Activated CD4-positive, alpha-beta T cell treated with anti-CD3 and anti-CD28 coated beads for 36 hours (primary cell): ENCODE measurements around the gene RPA1. TPM values are rescaled to one million over a fixed set of nuclear protein-coding genes. Genes with fewer than 3 reads are reported as not detected.
"Not testable (repeated sequence)": the region's sequence is repeated elsewhere in the genome, so short reads cannot be mapped to it uniquely, and the experiment has no call there.

Experiments used
- ATAC-seq: fragments of 200-7000 bp; cut with Tn5 transposase; one replicate; pipeline ENCODE4 v1.10.0; 2021; ENCODE audit warnings: mild to moderate bottlenecking, moderate library complexity
- CTCF ChIA-PET: fragments of 350-600 bp; sonication (Branson Sonifier 250); formaldehyde crosslinking; loops from one replicate; lab custom pipeline; 2021; ENCODE audit warnings: antibody characterized with exemption; lab: Charles Lee
- POLR2A ChIA-PET: fragments of 350-600 bp; sonication (Branson Sonifier 250); formaldehyde crosslinking; loops from one replicate; lab custom pipeline; 2021; ENCODE audit warnings: antibody characterized with exemption, inconsistent platforms; lab: Charles Lee
- DNase-seq: peaks from one replicate; pipeline ENCODE4 v3.0.0-alpha.2; 2020
- H3K27ac Mint-ChIP-seq: one replicate; pipeline ENCODE4 v1.8.0; 2021; ENCODE audit warnings: mixed read lengths
- H3K27me3 Mint-ChIP-seq: one replicate; pipeline ENCODE4 v1.8.0; 2021; ENCODE audit warnings: mixed read lengths
- H3K36me3 Mint-ChIP-seq: one replicate; pipeline ENCODE4 v1.8.0; 2021; ENCODE audit warnings: low read depth, mixed read lengths
- H3K4me1 Mint-ChIP-seq: one replicate; pipeline ENCODE4 v1.8.0; 2021; ENCODE audit warnings: mixed read lengths
- H3K4me3 Mint-ChIP-seq: one replicate; pipeline ENCODE4 v1.8.0; 2021; ENCODE audit warnings: mild to moderate bottlenecking, moderate library complexity, mixed read lengths
- H3K9me3 Mint-ChIP-seq: one replicate; pipeline ENCODE4 v1.8.0; 2021; ENCODE audit warnings: low read depth, mixed read lengths
- intact Hi-C, 2 experiments: fragments of 100-400 bp; cut with DNase I in 1 of 2; cut with micrococcal nuclease in 1 of 2; formaldehyde crosslinking; loops; one replicate each; pipeline versions ENCODE4 v1.14.2 to v1.15.1; 2022 to 2024; cut with DNase I, micrococcal nuclease
- total RNA-seq, 2 experiments: library from RNA; stranded (reverse); gene quantifications; one replicate each; pipeline ENCODE4 v1.2.3, GENCODE V29; 2021

RPA1 gene
- total RNA-seq, 2 experiments from 2014 or later, result 134 to 191 TPM

DNA sequence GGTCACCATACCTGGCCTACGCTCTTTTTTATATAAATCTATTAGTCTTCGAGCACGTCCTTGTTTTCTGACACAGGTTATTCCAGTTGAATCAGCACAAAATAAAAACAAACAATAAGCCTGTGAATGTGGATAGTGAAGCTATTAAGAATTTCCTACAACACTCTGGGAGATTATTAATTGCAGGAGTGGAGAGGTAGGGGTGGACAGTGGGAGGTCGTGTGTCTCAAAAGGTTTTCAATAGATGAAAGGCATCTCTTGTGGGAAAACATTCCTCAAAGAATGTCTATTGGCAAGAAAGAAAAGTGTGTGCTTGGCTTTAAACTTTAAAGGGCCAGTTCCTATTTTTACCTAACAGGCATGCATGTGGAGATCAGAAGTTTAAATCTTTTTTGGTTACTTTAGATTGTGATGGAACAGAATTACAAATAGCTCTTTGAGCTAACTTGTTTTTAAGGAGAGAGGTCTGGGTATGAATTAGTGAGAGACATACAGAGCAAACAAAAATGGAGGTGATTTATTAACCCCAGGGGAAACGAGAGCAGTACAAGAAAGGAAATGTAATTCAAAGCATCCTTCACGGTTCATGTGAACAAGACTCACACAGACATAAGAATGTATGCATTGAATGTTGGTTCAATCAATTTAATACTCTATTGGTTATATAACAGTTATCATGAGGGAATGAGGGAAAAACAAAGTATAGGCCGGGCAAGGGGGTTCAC is 9.1 kb upstream of the RPA1 start:
- no peaks in the 10 kb centered on the region for H3K9me3 Mint-ChIP-seq
- H3K27me3 Mint-ChIP-seq, result no peaks in the 10 kb centered on the region
- no peak overlapping the region for H3K27ac Mint-ChIP-seq
- intact Hi-C loops, result no loop called here
- ATAC-seq (no peak), DNase-seq (no peak)
- peaks cover 27% of the 10 kb centered on the region for H3K36me3 Mint-ChIP-seq
- peaks cover 15% of the 10 kb centered on the region for H3K4me1 Mint-ChIP-seq
- ChIA-PET CTCF (interaction anchor here (0.9 kb wide), 1 partner anchor 14 kb away, joined by 4 read pairs; no protein-coding TSS in a partner anchor), POLR2A (no interaction called here)
- no peak overlapping the region for H3K4me3 Mint-ChIP-seq

DNA sequence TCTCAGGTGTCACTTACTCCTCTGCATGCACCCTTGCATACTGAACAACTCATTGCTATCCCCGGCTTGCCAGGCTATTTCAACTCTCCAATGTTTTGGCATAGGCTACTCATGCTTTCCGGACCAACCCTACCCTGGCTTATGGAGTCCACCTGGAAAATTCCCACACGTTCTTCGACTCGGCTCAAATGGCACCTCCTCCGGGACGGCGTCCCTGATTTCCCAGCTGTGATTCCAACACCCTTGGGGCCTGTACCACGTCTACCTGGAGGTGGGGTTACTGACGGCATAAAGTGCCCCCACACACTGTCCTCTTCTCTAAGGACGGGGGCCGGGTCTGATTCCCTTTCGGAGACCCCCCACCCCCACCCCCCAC is 601 bp upstream of the RPA1 start:
- POLR2A ChIA-PET, result interaction anchor here (0.5 to 1.2 kb wide), 3 partner anchors 11 to 112 kb away, joined by 3 to 12 read pairs (median 4); no protein-coding TSS in a partner anchor
- peak; percentile 35 for DNase-seq

DNA sequence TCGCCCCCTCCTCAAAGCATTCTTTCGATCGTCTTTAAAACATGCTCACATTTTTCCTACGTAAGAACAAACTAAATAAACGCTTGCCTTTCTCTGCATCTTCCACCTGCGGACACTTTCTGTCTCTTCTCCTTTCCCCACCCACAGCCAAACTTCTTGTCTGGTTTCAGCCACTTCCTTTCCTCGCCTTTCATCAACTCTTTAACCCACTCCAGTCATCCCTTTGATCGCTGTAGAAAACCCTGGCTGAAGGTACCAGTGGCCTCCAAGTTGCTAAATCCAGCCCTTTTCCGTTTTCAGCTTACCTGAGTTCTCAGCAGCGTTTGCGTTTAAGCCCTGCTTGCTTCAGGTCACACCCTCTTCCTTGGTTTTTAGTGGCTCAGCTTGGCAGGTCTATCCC is 483 bp downstream of the RPA1 start:
- Mint-ChIP-seq H3K27ac (peak overlapping the region; percentile 93), H3K27me3 (no peaks in the 10 kb centered on the region), H3K36me3 (peaks cover 42% of the 10 kb centered on the region), H3K4me3 (peak overlapping the region; percentile 98), H3K9me3 (no peaks in the 10 kb centered on the region), H3K4me1 (peaks cover 60% of the 10 kb centered on the region)
- intact Hi-C loops, result loop anchor here in 1 of 2 experiments (1.0 to 10.0 kb wide), 8 partner anchors 268 to 1895 kb away; partner anchors contain the start of genes CRK, HASPIN, INPP5K and MNT
- ChIA-PET CTCF (interaction anchor here (0.6 to 1.4 kb wide), 4 partner anchors 35 to 181 kb away, joined by 3 to 4 read pairs (median 3); no protein-coding TSS in a partner anchor), POLR2A (interaction anchor here (0.5 to 1.2 kb wide), 3 partner anchors 10 to 113 kb away, joined by 4 to 12 read pairs (median 4); no protein-coding TSS in a partner anchor)
- peak; percentile 33 for DNase-seq
- peak; percentile 10 for ATAC-seq

More for the DNA sequence above, 601 bp upstream of the RPA1 start:
- Mint-ChIP-seq H3K4me1 (peaks cover 54% of the 10 kb centered on the region), H3K9me3 (no peaks in the 10 kb centered on the region), H3K27me3 (no peaks in the 10 kb centered on the region), H3K36me3 (peaks cover 45% of the 10 kb centered on the region), H3K27ac (peak overlapping the region; percentile 74), H3K4me3 (peak overlapping the region; percentile 98)
- CTCF ChIA-PET, result interaction anchor here (1.0 to 1.4 kb wide), 3 partner anchors 36 to 180 kb away, joined by 3 to 4 read pairs (median 3); no protein-coding TSS in a partner anchor
- intact Hi-C loops, result loop anchor here in 1 of 2 experiments (1.0 to 2.0 kb wide), 8 partner anchors 113 to 564 kb away; partner anchors contain the start of genes DPH1, PRPF8, RILP and SGSM2
- ATAC-seq, result peak; percentile 11

DNA sequence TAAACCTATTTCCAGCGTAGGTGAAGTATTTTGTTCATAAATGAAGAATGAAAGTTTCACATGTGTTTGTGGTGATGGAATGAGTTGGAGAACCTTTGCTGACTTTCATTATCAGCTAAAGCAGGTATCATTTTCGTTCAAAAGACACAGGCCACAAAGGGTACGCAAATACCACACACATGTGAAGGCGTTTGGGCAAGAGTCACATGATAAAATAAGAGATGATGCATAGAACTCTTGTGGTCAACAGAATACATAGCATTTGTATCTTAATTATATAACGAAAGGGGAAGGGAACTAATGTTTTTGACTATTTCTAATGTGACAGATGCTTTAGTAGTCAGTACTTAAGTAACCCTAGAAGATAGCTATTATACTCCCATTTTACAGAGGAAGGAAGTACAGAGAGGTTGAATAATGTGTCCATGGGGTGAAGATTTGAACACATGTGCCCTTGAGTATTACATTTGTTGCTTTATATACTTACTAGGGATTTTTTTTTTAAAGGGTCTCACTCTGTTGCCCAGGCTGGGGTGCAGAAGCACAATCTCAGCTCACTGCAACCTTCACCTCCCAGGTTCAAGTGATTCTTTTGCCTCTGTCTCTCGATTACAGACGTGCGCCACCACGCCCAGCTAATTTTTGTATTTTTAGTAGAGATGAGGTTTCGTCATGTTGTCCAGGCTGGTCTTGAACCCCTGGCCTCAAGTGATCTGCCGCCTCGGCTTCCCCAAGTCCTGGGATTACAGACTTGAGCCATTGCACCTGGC is 4.8 kb downstream of the RPA1 start:
- intact Hi-C loops, result loop anchor here (1.0 to 10.0 kb wide), 9 partner anchors 36 to 1890 kb away; partner anchors contain the start of genes CRK (in 1 of the 2), HASPIN (in 1 of the 2), PAFAH1B1 (in 1 of the 2) and PITPNA (in 1 of the 2)
- DNase-seq, result peak; percentile 68
- POLR2A ChIA-PET, result interaction anchor here (0.5 to 0.7 kb wide), 3 partner anchors 36 to 559 kb away, joined by 3 to 5 read pairs (median 3); no protein-coding TSS in a partner anchor
- Mint-ChIP-seq H3K36me3 (peaks cover 39% of the 10 kb centered on the region), H3K4me3 (no peak overlapping the region), H3K9me3 (no peaks in the 10 kb centered on the region), H3K4me1 (peaks cover 51% of the 10 kb centered on the region), H3K27ac (peak overlapping the region; percentile 72), H3K27me3 (no peaks in the 10 kb centered on the region)
- CTCF ChIA-PET, result interaction anchor here (0.5 to 1.5 kb wide), 6 partner anchors 12 to 154 kb away, joined by 3 to 4 read pairs (median 3); no protein-coding TSS in a partner anchor
- peak; percentile 58 for ATAC-seq

DNA sequence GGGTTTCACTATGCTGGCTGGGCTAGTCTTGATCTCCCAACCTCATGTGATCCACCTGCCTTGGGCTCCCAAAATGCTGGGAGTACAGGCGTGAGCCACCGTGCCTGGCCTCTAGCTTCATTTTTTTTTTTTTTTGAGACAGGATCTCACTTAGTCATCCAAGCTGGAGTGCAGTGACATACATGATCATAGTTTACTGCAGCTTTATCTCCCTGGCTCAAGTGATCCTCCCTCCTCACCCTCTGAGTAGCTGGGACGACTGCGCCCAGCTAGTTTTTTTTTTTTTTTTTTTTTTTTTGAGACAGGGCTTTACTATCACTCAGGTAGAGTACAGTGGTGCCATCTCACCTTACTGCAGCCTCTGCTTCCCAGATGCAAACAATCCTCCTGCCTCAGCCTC is 9.7 kb downstream of the RPA1 start:
- Mint-ChIP-seq H3K36me3 (peaks cover 35% of the 10 kb centered on the region), H3K4me3 (no peak overlapping the region), H3K27ac (no peak overlapping the region), H3K4me1 (peaks cover 18% of the 10 kb centered on the region), H3K9me3 (no peaks in the 10 kb centered on the region), H3K27me3 (no peaks in the 10 kb centered on the region)
- ChIA-PET POLR2A (interaction anchor here (1.6 kb wide), 1 partner anchor 10 kb away, joined by 4 read pairs; the partner anchor contains the start of genes RPA1 and SMYD4), CTCF (interaction anchor here (0.7 to 2.4 kb wide), 2 partner anchors 26 to 145 kb away, joined by 5 to 6 read pairs; no protein-coding TSS in a partner anchor)
- intact Hi-C loops, result loop anchor here in 1 of 2 experiments (10.0 kb wide), 2 partner anchors 465 to 1885 kb away; partner anchors contain the start of genes HASPIN, SMG6 and SRR
- no peak for ATAC-seq
- DNase-seq, result no peak

DNA sequence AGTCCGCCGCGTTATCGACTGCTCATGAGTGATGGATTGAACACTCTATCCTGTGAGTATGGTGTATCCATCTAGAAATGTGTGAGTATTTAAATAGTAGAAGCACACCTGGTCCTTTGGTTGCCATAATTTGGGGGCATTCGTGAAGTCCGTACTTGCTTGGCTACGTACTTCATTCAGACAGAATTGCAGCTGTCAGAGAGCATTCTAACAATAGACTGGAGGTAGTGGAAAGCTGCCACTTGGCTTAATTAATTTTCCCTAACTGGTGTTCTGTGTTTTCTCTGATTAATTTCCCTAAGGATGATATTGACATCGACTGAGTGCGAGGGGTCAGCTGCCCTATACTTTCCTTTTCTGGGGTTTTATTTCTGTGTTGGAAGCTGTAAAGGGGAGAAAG is 14.1 kb downstream of the RPA1 start:
- H3K27me3 Mint-ChIP-seq, result no peaks in the 10 kb centered on the region

DNA sequence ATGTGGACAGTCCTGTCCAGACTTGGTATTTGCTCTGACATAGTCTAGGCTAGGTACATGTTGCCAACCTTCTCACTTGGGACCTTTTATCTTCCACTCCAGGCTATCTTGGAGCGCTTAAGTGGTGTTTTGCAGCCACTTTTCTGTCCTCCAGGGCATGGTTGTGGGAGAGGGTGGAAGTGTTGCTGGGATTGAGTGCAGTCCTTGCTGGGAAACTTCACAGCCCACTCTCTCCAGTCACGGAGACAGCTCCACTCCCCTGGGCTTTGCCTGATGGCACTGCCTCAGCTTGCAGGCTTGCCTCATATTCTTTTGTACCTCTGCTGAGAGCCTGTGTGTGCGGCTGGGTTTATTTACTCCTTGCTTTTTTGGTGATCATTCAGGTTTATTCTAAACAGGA is 17.4 kb downstream of the RPA1 start:
- Mint-ChIP-seq H3K4me3 (no peak overlapping the region), H3K4me1 (peaks cover 6% of the 10 kb centered on the region), H3K27me3 (no peaks in the 10 kb centered on the region), H3K27ac (no peak overlapping the region), H3K36me3 (peaks cover 45% of the 10 kb centered on the region), H3K9me3 (no peaks in the 10 kb centered on the region)
- intact Hi-C loops, result no loop called here
- DNase-seq (no peak), ATAC-seq (no peak)
- CTCF ChIA-PET, result no interaction called here
- POLR2A ChIA-PET, result no interaction called here

More for the DNA sequence above, 14.1 kb downstream of the RPA1 start:
- ChIA-PET CTCF (interaction anchor here (0.7 to 1.2 kb wide), 2 partner anchors 21 to 436 kb away, joined by 3 read pairs; no protein-coding TSS in a partner anchor), POLR2A (no interaction called here)
- Mint-ChIP-seq H3K4me3 (no peak overlapping the region), H3K36me3 (peaks cover 37% of the 10 kb centered on the region), H3K4me1 (no peaks in the 10 kb centered on the region), H3K27ac (no peak overlapping the region), H3K9me3 (no peaks in the 10 kb centered on the region)
- DNase-seq, result no peak
- intact Hi-C loops, result no loop called here
- ATAC-seq, result no peak

DNA sequence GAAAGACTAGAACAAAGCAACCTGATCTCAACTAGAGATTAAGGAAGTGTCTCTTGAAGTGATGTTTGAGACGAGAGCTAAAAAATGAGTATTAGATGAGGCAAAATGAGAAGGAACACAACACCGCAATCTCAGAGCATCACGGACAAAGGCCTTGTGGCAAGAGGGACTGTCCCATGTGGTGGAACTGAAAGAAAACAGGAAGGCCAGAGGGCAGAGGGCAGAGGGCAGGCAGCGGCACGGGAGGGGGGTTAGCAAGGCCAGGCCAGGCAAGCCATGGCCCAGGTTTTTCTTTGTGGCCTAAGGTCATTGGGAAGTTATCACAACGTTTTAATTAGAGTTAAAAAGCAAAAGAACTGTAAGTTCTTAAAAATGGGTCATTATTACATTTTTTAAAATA is 22.5 kb downstream of the RPA1 start:
- intact Hi-C loops, result no loop called here
- CTCF ChIA-PET, result interaction anchor here (0.8 kb wide), 1 partner anchor 86 kb away, joined by 3 read pairs; no protein-coding TSS in a partner anchor
- Mint-ChIP-seq H3K9me3 (no peaks in the 10 kb centered on the region), H3K27me3 (no peaks in the 10 kb centered on the region), H3K36me3 (peaks cover 38% of the 10 kb centered on the region), H3K4me1 (peaks cover 6% of the 10 kb centered on the region), H3K4me3 (no peak overlapping the region), H3K27ac (peak overlapping the region; percentile 35)
- no peak for ATAC-seq
- DNase-seq, result no peak
- POLR2A ChIA-PET, result no interaction called here

DNA sequence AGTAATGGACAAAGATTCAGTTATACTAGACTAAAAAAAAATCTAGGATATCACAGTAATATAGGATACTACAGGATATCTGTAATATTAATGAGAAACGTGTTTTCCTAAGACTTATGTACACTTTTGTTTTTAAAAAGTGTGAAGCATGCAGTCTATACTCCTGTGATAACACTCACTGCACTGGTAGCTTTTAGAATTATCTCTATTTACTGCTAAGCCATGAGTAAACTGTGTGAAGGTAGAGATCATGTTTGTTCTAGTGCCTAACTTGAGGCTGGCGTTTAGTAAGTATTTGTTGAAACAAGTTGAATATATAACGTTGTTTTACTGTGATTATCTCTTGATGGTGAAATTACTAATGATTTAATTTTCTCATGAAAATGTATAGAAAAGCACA is 23.9 kb downstream of the RPA1 start:
- ATAC-seq, result no peak
- CTCF ChIA-PET, result interaction anchor here (0.7 kb wide), 1 partner anchor 259 kb away, joined by 3 read pairs; no protein-coding TSS in a partner anchor

DNA sequence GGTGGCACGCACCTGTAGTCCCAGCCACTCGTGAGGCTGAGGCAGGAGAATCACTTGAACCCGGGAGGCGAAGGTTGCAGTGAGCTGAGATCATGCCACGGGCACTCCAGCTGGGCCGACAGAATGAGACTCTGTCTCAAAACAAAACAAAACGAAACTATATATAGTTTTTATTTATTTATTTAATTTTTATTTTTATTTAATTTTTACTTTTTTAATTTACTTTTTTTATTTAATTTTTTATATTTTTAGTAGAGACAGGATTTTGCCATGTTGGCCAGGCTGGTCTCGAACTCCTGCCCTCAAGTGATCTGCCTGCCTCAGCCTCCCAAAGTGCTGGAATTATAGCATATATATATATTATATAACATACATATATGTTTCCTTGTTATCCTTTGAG is 26.7 kb downstream of the RPA1 start:
- POLR2A ChIA-PET, intact Hi-C loops, ATAC-seq, H3K27ac Mint-ChIP-seq, H3K4me1 Mint-ChIP-seq, DNase-seq, H3K4me3 Mint-ChIP-seq, H3K9me3 Mint-ChIP-seq, H3K27me3 Mint-ChIP-seq: not testable (repeated sequence)
- CTCF ChIA-PET, result interaction anchor here (0.5 to 0.9 kb wide), 3 partner anchors 14 to 125 kb away, joined by 3 to 4 read pairs (median 3); no protein-coding TSS in a partner anchor
- peaks cover 38% of the 10 kb centered on the region for H3K36me3 Mint-ChIP-seq

More for the DNA sequence above, 23.9 kb downstream of the RPA1 start:
- Mint-ChIP-seq H3K4me1 (peaks cover 6% of the 10 kb centered on the region), H3K9me3 (no peaks in the 10 kb centered on the region), H3K36me3 (peaks cover 37% of the 10 kb centered on the region), H3K4me3 (no peak overlapping the region), H3K27me3 (no peaks in the 10 kb centered on the region), H3K27ac (no peak overlapping the region)
- no peak for DNase-seq
- intact Hi-C loops, result no loop called here
- POLR2A ChIA-PET, result no interaction called here
